Neural progenitor cell (in vitro differentiated cells): Measurements from ENCODE around the gene MYBPH.

Experiments
- EZH2 ChIP-seq: fragments of 200-600 bp; sonication (generic); IDR thresholded peaks from 2 replicates; pipeline ENCODE4 v1.6.1; 2017; ENCODE audit warnings: antibody characterized with exemption, mild to moderate bottlenecking, moderate library complexity
- TF ChIP-seq, protein P1 (sequence below): fragments of 200-600 bp; sonication (generic); IDR thresholded peaks from 2 replicates; pipeline ENCODE4 v1.5.1; 2017; ENCODE audit warnings: antibody characterized with exemption, mild to moderate bottlenecking

DNA sequence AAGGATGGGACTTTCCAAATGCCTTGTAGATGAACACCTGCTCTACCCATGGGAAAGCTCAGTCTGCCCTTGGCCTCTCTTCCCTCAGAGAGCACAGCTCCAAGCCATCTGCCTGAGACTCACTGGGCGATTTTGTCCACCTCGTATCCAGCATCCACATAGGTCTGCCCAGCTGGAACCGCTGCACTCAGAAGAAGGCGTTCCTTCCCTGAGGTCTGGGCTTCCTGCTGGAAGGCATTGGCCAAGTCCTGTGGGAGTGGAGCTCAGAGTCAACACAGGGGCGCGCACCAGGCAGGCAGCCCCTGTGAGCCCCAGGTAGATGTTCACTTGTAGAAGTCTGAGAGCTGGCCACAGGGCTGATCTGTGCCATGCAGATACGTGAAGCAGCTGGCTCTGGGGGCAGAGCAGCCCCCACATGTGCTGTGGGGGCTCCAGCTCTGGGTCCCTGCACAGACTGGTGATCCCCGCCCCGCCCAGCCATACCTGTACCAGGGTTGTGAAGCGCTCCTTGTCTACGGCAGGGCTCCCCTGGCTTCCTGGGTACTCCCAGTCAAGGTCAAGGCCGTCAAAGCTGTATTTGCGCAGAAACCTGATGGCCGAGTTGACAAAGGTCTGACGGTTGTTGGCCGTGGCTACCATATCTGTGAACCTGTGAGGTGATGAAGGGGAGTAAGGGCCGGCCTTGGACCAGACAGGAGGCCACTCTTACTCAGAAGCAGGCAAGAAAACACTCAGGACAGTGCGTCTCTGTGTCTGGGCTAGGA, 47.6 kb upstream of the MYBPH start:
- TF ChIP-seq, protein P1, sequence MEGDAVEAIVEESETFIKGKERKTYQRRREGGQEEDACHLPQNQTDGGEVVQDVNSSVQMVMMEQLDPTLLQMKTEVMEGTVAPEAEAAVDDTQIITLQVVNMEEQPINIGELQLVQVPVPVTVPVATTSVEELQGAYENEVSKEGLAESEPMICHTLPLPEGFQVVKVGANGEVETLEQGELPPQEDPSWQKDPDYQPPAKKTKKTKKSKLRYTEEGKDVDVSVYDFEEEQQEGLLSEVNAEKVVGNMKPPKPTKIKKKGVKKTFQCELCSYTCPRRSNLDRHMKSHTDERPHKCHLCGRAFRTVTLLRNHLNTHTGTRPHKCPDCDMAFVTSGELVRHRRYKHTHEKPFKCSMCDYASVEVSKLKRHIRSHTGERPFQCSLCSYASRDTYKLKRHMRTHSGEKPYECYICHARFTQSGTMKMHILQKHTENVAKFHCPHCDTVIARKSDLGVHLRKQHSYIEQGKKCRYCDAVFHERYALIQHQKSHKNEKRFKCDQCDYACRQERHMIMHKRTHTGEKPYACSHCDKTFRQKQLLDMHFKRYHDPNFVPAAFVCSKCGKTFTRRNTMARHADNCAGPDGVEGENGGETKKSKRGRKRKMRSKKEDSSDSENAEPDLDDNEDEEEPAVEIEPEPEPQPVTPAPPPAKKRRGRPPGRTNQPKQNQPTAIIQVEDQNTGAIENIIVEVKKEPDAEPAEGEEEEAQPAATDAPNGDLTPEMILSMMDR: no peak
- no peak for TF ChIP-seq EZH2
